Endothelial cell of umbilical vein (primary cell): ENCODE results near the gene PFKFB1. TPM values are rescaled to one million over a fixed set of nuclear protein-coding genes. Genes with fewer than 3 reads are reported as not detected.

Experiments used
- BruUV-seq: library from RNA; stranded (reverse); fragments of 400-500 nt; replicated peaks from 2 replicates; lab custom pipeline; 2021; lab: Mats Ljungman, UMichigan
- CTCF ChIA-PET: fragments of 300-600, 350-600 bp; sonication (Branson Sonifier 250); formaldehyde crosslinking; loops from one replicate; lab custom pipeline; 2021; ENCODE audit warnings: antibody characterized with exemption, inconsistent platforms; lab: Charles Lee
- POLR2A ChIA-PET: fragments of 300-600, 350-600 bp; sonication (Branson Sonifier 250); formaldehyde crosslinking; loops from one replicate; lab custom pipeline; 2021; ENCODE audit warnings: antibody characterized with exemption, inconsistent platforms; lab: Charles Lee
- DNase-seq: peaks from one replicate; pipeline ENCODE4 v3.0.0-alpha.2; 2011; ENCODE audit warnings: low read depth, low spot score
- FAIRE-seq: peaks from 2 replicates; lab custom pipeline; 2011; peaks lifted over from hg19 to GRCh38; lab: Jason Lieb, UNC
- H2AFZ ChIP-seq: 2 replicates; pipeline ENCODE4 v1.6.0; 2012; ENCODE audit warnings: low read depth, low read length, control low read depth, inconsistent platforms
- H3K27ac ChIP-seq: 2 replicates; pipeline ENCODE4 v1.5.1; 2011; ENCODE audit warnings: low read depth, mild to moderate bottlenecking, control low read depth, low read length, moderate library complexity; ENCODE audit not compliant: insufficient read depth
- H3K27me3 ChIP-seq, 2 experiments: 2 replicates each; pipeline versions ENCODE4 v1.6.0 to v1.6.1; 2011; ENCODE audit warnings: low read length in 2 of 2, mixed read lengths in 1 of 2; ENCODE audit not compliant: control insufficient read depth in 2 of 2, insufficient read depth in 2 of 2
- H3K36me3 ChIP-seq, 2 experiments: 2 replicates in 1 of 2; 3 replicates in 1 of 2; pipeline ENCODE4 v1.5.1; 2011; ENCODE audit warnings: low read length in 2 of 2, mild to moderate bottlenecking in 1 of 2, moderate library complexity in 1 of 2; ENCODE audit not compliant: control insufficient read depth in 2 of 2, insufficient read depth in 2 of 2; ENCODE audit errors: extremely low read depth in 1 of 2
- H3K4me1 ChIP-seq: 3 replicates; pipeline ENCODE4 v1.5.1; 2011; ENCODE audit warnings: mild to moderate bottlenecking, low read length; ENCODE audit not compliant: control insufficient read depth, insufficient read depth; ENCODE audit errors: extremely low read depth
- H3K4me2 ChIP-seq: 2 replicates; pipeline ENCODE4 v1.6.1; 2011; ENCODE audit warnings: low read length, control low read depth, mixed read lengths; ENCODE audit not compliant: insufficient read depth
- H3K4me3 ChIP-seq, 3 experiments: fragments of 200-600 bp in 1 of 3; sonication (generic), shearing (Covaris generic) in 1 of 3; replicated peaks in 1 of 3; 2 replicates each; pipeline ENCODE4 v1.5.1; 2011 to 2016; ENCODE audit warnings: control low read depth in 3 of 3, low read length in 3 of 3, mild to moderate bottlenecking in 2 of 3, inconsistent platforms in 1 of 3, low read depth in 1 of 3, moderate library complexity in 1 of 3; ENCODE audit not compliant: insufficient read depth in 1 of 3
- H3K79me2 ChIP-seq: 2 replicates; pipeline ENCODE4 v1.6.0; 2012; ENCODE audit warnings: low read length, inconsistent platforms; ENCODE audit not compliant: control insufficient read depth, insufficient read depth
- H3K9ac ChIP-seq: replicated peaks from 2 replicates; pipeline ENCODE3; 2011; ENCODE audit warnings: low read length, control low read depth; ENCODE audit not compliant: insufficient read depth; ENCODE audit errors: extremely low read depth
- H3K9me1 ChIP-seq: replicated peaks from 3 replicates; pipeline ENCODE4 v1.6.0; 2011; ENCODE audit warnings: mild to moderate bottlenecking, low read length; ENCODE audit not compliant: control insufficient read depth, insufficient read depth; ENCODE audit errors: extremely low read depth
- H3K9me3 ChIP-seq: replicated peaks from 2 replicates; pipeline ENCODE4 v1.5.1; 2012; ENCODE audit warnings: low read length, inconsistent platforms; ENCODE audit not compliant: control insufficient read depth, insufficient read depth
- H4K20me1 ChIP-seq: replicated peaks from 2 replicates; pipeline ENCODE3; 2011; ENCODE audit warnings: mild to moderate bottlenecking, low read length; ENCODE audit not compliant: control insufficient read depth, insufficient read depth; ENCODE audit errors: extremely low read depth
- EZH2 ChIP-seq: IDR thresholded peaks from 2 replicates; pipeline ENCODE4 v1.6.1; 2012; ENCODE audit warnings: borderline replicate concordance, low read depth, mild to moderate bottlenecking, moderate library complexity, low read length, inconsistent platforms; ENCODE audit not compliant: severe bottlenecking
- GATA2 ChIP-seq: IDR thresholded peaks from 2 replicates; pipeline ENCODE4 v1.7.0; 2011; ENCODE audit warnings: low read depth, mild to moderate bottlenecking, moderate library complexity, mixed read lengths, low read length; ENCODE audit not compliant: insufficient read length, insufficient read depth
- MAX ChIP-seq: IDR thresholded peaks from 2 replicates; pipeline ENCODE4 v1.6.1; 2011; ENCODE audit not compliant: insufficient read depth, insufficient read length
- POLR2A ChIP-seq: IDR thresholded peaks from 2 replicates; pipeline ENCODE4 v1.6.1; 2012; ENCODE audit warnings: low read depth, mild to moderate bottlenecking, control low read depth, low read length
- POLR2AphosphoS5 ChIP-seq: IDR thresholded peaks from 2 replicates; pipeline ENCODE4 v1.6.1; 2012; ENCODE audit warnings: low read depth, mild to moderate bottlenecking, control low read depth, low read length, moderate library complexity; ENCODE audit not compliant: insufficient read depth
- dilution Hi-C: fragments of 300-500 bp; cut with MboI; formaldehyde crosslinking; loops from one replicate; pipeline ENCODE4 v1.15.0; 2019; ENCODE audit warnings: low sequenced_read_pairs; ENCODE audit not compliant: extremely low pct_ligation_motif_present
- intact Hi-C: fragments of 100-400 bp; cut with micrococcal nuclease; formaldehyde crosslinking; loops from one replicate; pipeline ENCODE4 v1.10.0; 2022
- polyA plus RNA-seq, 4 experiments: library from polyadenylated mRNA; depleted of rRNA in 3 of 4; stranded (reverse) in 3 of 4; unstranded in 1 of 4; fragments of >200 nt; gene quantifications; 2 replicates each; pipeline versions ENCODE4 v1.2.1 to v1.2.3, GENCODE V29; 2011 to 2012; ENCODE audit warnings: missing spikeins in 1 of 4
- total RNA-seq: library from RNA; stranded (reverse); gene quantifications from 2 replicates; pipeline ENCODE4 v1.2.3, GENCODE V29; 2021
- TF ChIP-seq, protein P1 (sequence below), 2 donors: IDR thresholded peaks; 1 replicate in 1 of 2; 2 replicates in 1 of 2; pipeline ENCODE4 v1.5.1; 2011; ENCODE audit warnings: low read length in 2 of 2, mild to moderate bottlenecking in 2 of 2, moderate library complexity in 2 of 2, control low read depth in 1 of 2, inconsistent platforms in 1 of 2, low read depth in 1 of 2; ENCODE audit not compliant: insufficient read depth in 1 of 2; ENCODE audit errors: extremely low read depth in 1 of 2

The PFKFB1 gene
- total and polyA plus RNA-seq, 2 donors (not counting 3 experiments of a cell fraction or from before 2014, with no cell fraction given) = 0.18 to 0.20 TPM

- BruUV-seq = no TSS peak
- dilution Hi-C loops = no loop called here
- POLR2A ChIA-PET = no interaction called here
- H4K20me1 ChIP-seq = no peaks in the 10 kb centered on the region
- DNase-seq (peak; percentile 40), FAIRE-seq (no peak)
- CTCF ChIA-PET = interaction anchor here (0.7 to 3.2 kb wide), 8 partner anchors 104 to 450 kb away, joined by 3 to 33 read pairs (median 4); no protein-coding TSS in a partner anchor
- TF ChIP-seq, protein P1, sequence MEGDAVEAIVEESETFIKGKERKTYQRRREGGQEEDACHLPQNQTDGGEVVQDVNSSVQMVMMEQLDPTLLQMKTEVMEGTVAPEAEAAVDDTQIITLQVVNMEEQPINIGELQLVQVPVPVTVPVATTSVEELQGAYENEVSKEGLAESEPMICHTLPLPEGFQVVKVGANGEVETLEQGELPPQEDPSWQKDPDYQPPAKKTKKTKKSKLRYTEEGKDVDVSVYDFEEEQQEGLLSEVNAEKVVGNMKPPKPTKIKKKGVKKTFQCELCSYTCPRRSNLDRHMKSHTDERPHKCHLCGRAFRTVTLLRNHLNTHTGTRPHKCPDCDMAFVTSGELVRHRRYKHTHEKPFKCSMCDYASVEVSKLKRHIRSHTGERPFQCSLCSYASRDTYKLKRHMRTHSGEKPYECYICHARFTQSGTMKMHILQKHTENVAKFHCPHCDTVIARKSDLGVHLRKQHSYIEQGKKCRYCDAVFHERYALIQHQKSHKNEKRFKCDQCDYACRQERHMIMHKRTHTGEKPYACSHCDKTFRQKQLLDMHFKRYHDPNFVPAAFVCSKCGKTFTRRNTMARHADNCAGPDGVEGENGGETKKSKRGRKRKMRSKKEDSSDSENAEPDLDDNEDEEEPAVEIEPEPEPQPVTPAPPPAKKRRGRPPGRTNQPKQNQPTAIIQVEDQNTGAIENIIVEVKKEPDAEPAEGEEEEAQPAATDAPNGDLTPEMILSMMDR (IDR thresholded peaks at IDR 0.05; ENCODE audit: extremely low read depth in 1 of 2, insufficient read depth in 1 of 2, low read depth in 1 of 2, low read length in 2 of 2) = peak; percentile 23 to 38
- TF ChIP-seq GATA2 = no peak
- TF ChIP-seq EZH2 = no peak
- no peak for TF ChIP-seq POLR2AphosphoS5
- no peak for TF ChIP-seq MAX
- TF ChIP-seq POLR2A = no peak
- H3K27me3 ChIP-seq = no peaks in the 10 kb centered on the region
- H3K27ac ChIP-seq = no peak overlapping the region
- intact Hi-C loops = loop anchor here (10.0 kb wide), 1 partner anchor 273 kb away; no protein-coding TSS in a partner anchor
- no peak overlapping the region for H3K4me3 ChIP-seq
- no peaks in the 10 kb centered on the region for H3K36me3 ChIP-seq
- H3K9ac ChIP-seq = no peak overlapping the region
- no peaks in the 10 kb centered on the region for H3K79me2 ChIP-seq
- H3K4me2 ChIP-seq = no peak overlapping the region
- H3K4me1 ChIP-seq = no peaks in the 10 kb centered on the region
- H2AFZ ChIP-seq = no peak overlapping the region
- H3K9me1 ChIP-seq = no peaks in the 10 kb centered on the region
- no peaks in the 10 kb centered on the region for H3K9me3 ChIP-seq
These were observed 102.4 kb downstream of the PFKFB1 start for GRCh38 chrX:54891573-54891972.
